H9 (cell line): ENCODE data around the gene ERCC2. TPM values are rescaled to one million over a fixed set of nuclear protein-coding genes. Genes with fewer than 3 reads are reported as not detected.

Experiments
- DNase-seq: peaks from one replicate; pipeline ENCODE4 v3.0.0-alpha.2; 2017
- H2AFZ ChIP-seq: one replicate; pipeline ENCODE4 v1.6.1; 2013; ENCODE audit warnings: mild to moderate bottlenecking, low read length, control low read depth, moderate library complexity
- H2AK5ac ChIP-seq: 2 replicates; pipeline ENCODE4 v1.6.1; 2013; ENCODE audit warnings: low read length, control low read depth, mixed read lengths; ENCODE audit not compliant: insufficient read length
- H2BK120ac ChIP-seq: one replicate; pipeline ENCODE4 v1.6.1; 2013; ENCODE audit warnings: low read depth, mild to moderate bottlenecking, low read length, control low read depth, inconsistent platforms; ENCODE audit not compliant: poor library complexity, severe bottlenecking
- H2BK12ac ChIP-seq: 2 replicates; pipeline ENCODE4 v1.6.1; 2013; ENCODE audit warnings: low read length, control low read depth, mixed read lengths, low read depth; ENCODE audit not compliant: insufficient read length
- H2BK15ac ChIP-seq: 2 replicates; pipeline ENCODE4 v1.6.1; 2013; ENCODE audit warnings: low read depth, low read length, control low read depth
- H2BK20ac ChIP-seq: one replicate; pipeline ENCODE4 v1.6.1; 2013; ENCODE audit warnings: low read depth, mild to moderate bottlenecking, low read length, control low read depth, inconsistent platforms; ENCODE audit not compliant: poor library complexity, severe bottlenecking
- H2BK5ac ChIP-seq: 2 replicates; pipeline ENCODE4 v1.6.1; 2013; ENCODE audit warnings: low read length, control low read depth, mixed read lengths; ENCODE audit not compliant: insufficient read length
- H3K14ac ChIP-seq: 2 replicates; pipeline ENCODE4 v1.6.1; 2013; ENCODE audit warnings: low read length, control low read depth; ENCODE audit not compliant: insufficient read depth
- H3K18ac ChIP-seq: 2 replicates; pipeline ENCODE4 v1.6.1; 2013; ENCODE audit warnings: low read depth, mild to moderate bottlenecking, mixed read lengths, low read length, control low read depth; ENCODE audit not compliant: insufficient read length
- H3K23ac ChIP-seq: 2 replicates; pipeline ENCODE4 v1.6.1; 2013; ENCODE audit warnings: low read length, control low read depth, mixed read lengths, low read depth; ENCODE audit not compliant: insufficient read length
- H3K23me2 ChIP-seq: 2 replicates; pipeline ENCODE4 v1.6.1; 2013; ENCODE audit warnings: low read depth, mild to moderate bottlenecking, mixed read lengths, low read length, control low read depth; ENCODE audit not compliant: insufficient read length, poor library complexity, severe bottlenecking
- H3K27ac ChIP-seq: 2 replicates; pipeline ENCODE4 v1.5.1; 2013; ENCODE audit warnings: low read length, control low read depth, mixed read lengths, low read depth; ENCODE audit not compliant: insufficient read length
- H3K27me3 ChIP-seq: 2 replicates; pipeline ENCODE4 v1.6.1; 2013; ENCODE audit warnings: low read length, control low read depth, inconsistent platforms; ENCODE audit not compliant: insufficient read depth
- H3K4ac ChIP-seq: 2 replicates; pipeline ENCODE4 v1.6.1; 2013; ENCODE audit warnings: low read depth, mild to moderate bottlenecking, control low read depth, inconsistent platforms, low read length, moderate library complexity
- H3K4me1 ChIP-seq: 2 replicates; pipeline ENCODE4 v1.6.1; 2013; ENCODE audit warnings: low read length, control low read depth, inconsistent platforms; ENCODE audit not compliant: insufficient read depth
- H3K4me2 ChIP-seq: 2 replicates; pipeline ENCODE4 v1.6.1; 2013; ENCODE audit warnings: low read length, control low read depth, mixed read lengths; ENCODE audit not compliant: insufficient read length, insufficient read depth
- H3K56ac ChIP-seq: 2 replicates; pipeline ENCODE4 v1.6.1; 2013; ENCODE audit warnings: low read depth, mild to moderate bottlenecking, mixed read lengths, low read length, control low read depth; ENCODE audit not compliant: insufficient read length
- H3K79me1 ChIP-seq: 2 replicates; pipeline ENCODE4 v1.6.1; 2013; ENCODE audit warnings: low read depth, mild to moderate bottlenecking, moderate library complexity, low read length, control low read depth, inconsistent platforms; ENCODE audit not compliant: insufficient read depth, poor library complexity, severe bottlenecking
- H3K79me2 ChIP-seq: 2 replicates; pipeline ENCODE4 v1.6.1; 2013; ENCODE audit warnings: low read length, control low read depth, inconsistent platforms; ENCODE audit not compliant: insufficient read depth
- H3K9ac ChIP-seq: 2 replicates; pipeline ENCODE4 v1.6.1; 2013; ENCODE audit warnings: low read length, control low read depth, mixed read lengths; ENCODE audit not compliant: insufficient read length; ENCODE audit errors: extremely low read depth
- H3K9me3 ChIP-seq: one replicate; pipeline ENCODE4 v1.6.1; 2013; ENCODE audit warnings: low read depth, low read length, inconsistent platforms; ENCODE audit not compliant: control insufficient read depth
- H3T11ph ChIP-seq: one replicate; pipeline ENCODE4 v1.6.1; 2013; ENCODE audit warnings: mild to moderate bottlenecking, low read length, control low read depth, inconsistent platforms
- H4K20me1 ChIP-seq: one replicate; pipeline ENCODE4 v1.6.1; 2013; ENCODE audit not compliant: control insufficient read depth, insufficient read length, insufficient read depth
- H4K5ac ChIP-seq: 2 replicates; pipeline ENCODE4 v1.6.1; 2013; ENCODE audit warnings: low read depth, mild to moderate bottlenecking, mixed read lengths, low read length, control low read depth; ENCODE audit not compliant: insufficient read length
- H4K8ac ChIP-seq: replicated peaks from 2 replicates; pipeline ENCODE4 v1.6.1; 2013; ENCODE audit warnings: low read length, control low read depth, mixed read lengths, low read depth; ENCODE audit not compliant: insufficient read length
- H4K91ac ChIP-seq: 2 replicates; pipeline ENCODE4 v1.6.1; 2013; ENCODE audit warnings: low read depth, mild to moderate bottlenecking, moderate library complexity, mixed read lengths, low read length, control low read depth; ENCODE audit not compliant: insufficient read length
- H3K27ac Mint-ChIP-seq, 3 experiments: 2 replicates in 2 of 3; 3 replicates in 1 of 3; pipeline ENCODE4 v1.8.0; 2020 to 2021; ENCODE audit warnings: mixed read lengths in 3 of 3, mild to moderate bottlenecking in 1 of 3, moderate library complexity in 1 of 3
- H3K27me3 Mint-ChIP-seq: 2 replicates; pipeline ENCODE4 v1.8.0; 2021; ENCODE audit warnings: low read depth, mild to moderate bottlenecking, moderate library complexity, mixed read lengths
- H3K36me3 Mint-ChIP-seq, 3 experiments: 2 replicates in 2 of 3; 3 replicates in 1 of 3; pipeline ENCODE4 v1.8.0; 2020 to 2021; ENCODE audit warnings: low read depth in 3 of 3, mixed read lengths in 3 of 3; ENCODE audit not compliant: insufficient read depth in 1 of 3
- H3K4me1 Mint-ChIP-seq, 2 experiments: 2 replicates each; pipeline ENCODE4 v1.8.0; 2020; ENCODE audit warnings: mixed read lengths in 2 of 2
- H3K4me3 Mint-ChIP-seq, 2 experiments: 2 replicates in 1 of 2; 3 replicates in 1 of 2; pipeline ENCODE4 v1.8.0; 2020 to 2021; ENCODE audit warnings: mild to moderate bottlenecking in 2 of 2, mixed read lengths in 2 of 2, moderate library complexity in 1 of 2
- H3K9me3 Mint-ChIP-seq, 2 experiments: 2 replicates in 1 of 2; 3 replicates in 1 of 2; pipeline ENCODE4 v1.8.0; 2020; ENCODE audit warnings: mild to moderate bottlenecking in 2 of 2, mixed read lengths in 2 of 2, moderate library complexity in 1 of 2
- CTCF ChIP-seq: fragments of 200-600 bp; sonication (generic); conservative IDR thresholded peaks from 3 replicates; pipeline ENCODE4 v1.8.0; 2021; ENCODE audit warnings: antibody characterized with exemption, mild to moderate bottlenecking
- WGBS: extraction: QIAGEN DNeasy Blood & Tissue Kit; methylation state at CpG from one replicate; pipeline ENCODE4 v1.1.7; 2013; ENCODE audit warnings: missing lambda C conversion rate, low lambda C conversion rate, mixed read lengths; ENCODE audit not compliant: insufficient read length; ENCODE audit errors: extremely low coverage; 5-methylcytosine and 5-hydroxymethylcytosine counted together
- total RNA-seq: library from RNA; stranded (reverse); gene quantifications from 2 replicates; pipeline ENCODE4 v1.2.1, GENCODE V29; 2021

The ERCC2 gene
- total RNA-seq, 1 experiment from 2014 or later = 98.7 TPM

- peaks cover 43 to 80% (median 75%) of the 10 kb centered on the region in 3 experiments; a peak in 6 of 7 replicates for H3K36me3 Mint-ChIP-seq
- no peak overlapping the region for H3K56ac ChIP-seq
- no peak overlapping the region for H2BK5ac ChIP-seq
- no peaks in the 10 kb centered on the region for H3K9me3 Mint-ChIP-seq
- no peaks in the 10 kb centered on the region for H3K9me3 ChIP-seq
- no peaks in the 10 kb centered on the region for H3K79me1 ChIP-seq
- no peak overlapping the region for H2BK15ac ChIP-seq
- H3K27ac ChIP-seq = no peak overlapping the region
- H3K27ac Mint-ChIP-seq = no peak overlapping the region
- no peak overlapping the region for H3T11ph ChIP-seq
- H3K23me2 ChIP-seq = no peaks in the 10 kb centered on the region
- no peaks in the 10 kb centered on the region for H3K27me3 ChIP-seq
- H3K18ac ChIP-seq = no peak overlapping the region
- TF ChIP-seq CTCF = no peak
- H2BK20ac ChIP-seq = no peak overlapping the region
- H3K23ac ChIP-seq = no peak overlapping the region
- no peaks in the 10 kb centered on the region for H3K27me3 Mint-ChIP-seq
- WGBS = no CpG with 5 or more reads among the region's 15 CpGs
- no peak overlapping the region for H3K4me3 Mint-ChIP-seq
- DNase-seq = no peak
- no peak overlapping the region for H4K8ac ChIP-seq
- no peak overlapping the region for H3K9ac ChIP-seq
- no peaks in the 10 kb centered on the region for H3K79me2 ChIP-seq
- no peak overlapping the region for H2AK5ac ChIP-seq
- H4K20me1 ChIP-seq = peaks cover 2% of the 10 kb centered on the region
- H2BK120ac ChIP-seq = no peak overlapping the region
- H2AFZ ChIP-seq = no peak overlapping the region
- H2BK12ac ChIP-seq = no peak overlapping the region
- H3K4me2 ChIP-seq = no peak overlapping the region
- H4K5ac ChIP-seq = no peak overlapping the region
- H3K4ac ChIP-seq = no peak overlapping the region
- H3K4me1 ChIP-seq = no peaks in the 10 kb centered on the region
- H3K14ac ChIP-seq = no peak overlapping the region
- peaks cover 8 to 14% of the 10 kb centered on the region in 2 experiments; a peak in 3 of 4 replicates for H3K4me1 Mint-ChIP-seq
- no peak overlapping the region for H4K91ac ChIP-seq
Measured at GRCh38 chr19:45352062-45352461, 18.3 kb downstream of the ERCC2 start.
